Vagina (tissue), 2 donors: ENCODE data around the gene RBM17. TPM values are rescaled to one million over a fixed set of nuclear protein-coding genes. Genes with fewer than 3 reads are reported as not detected.

Experiments
- DNase-seq, 2 donors: peaks; one replicate each; pipeline ENCODE4 v3.0.0-alpha.2; 2017; ENCODE audit errors: extremely low spot score in 2 of 2
- H3K27ac ChIP-seq: fragments of 200-600 bp; sonication (generic); one replicate; pipeline ENCODE4 v1.5.1; 2019
- H3K27me3 ChIP-seq: fragments of 200-600 bp; sonication (generic); one replicate; pipeline ENCODE4 v1.5.1; 2019
- H3K36me3 ChIP-seq, 2 donors: fragments of 200-600 bp; sonication (generic); one replicate each; pipeline ENCODE4 v1.5.1; 2017 to 2019
- H3K4me1 ChIP-seq: fragments of 200-600 bp; sonication (generic); one replicate; pipeline ENCODE4 v1.5.1; 2019
- H3K4me3 ChIP-seq, 2 donors: fragments of 200-600 bp; sonication (generic); 1 replicate in 1 of 2; 2 replicates in 1 of 2; pipeline ENCODE4 v1.5.1; 2016 to 2019
- H3K9me3 ChIP-seq: fragments of 200-600 bp; sonication (generic); one replicate; pipeline ENCODE4 v1.5.1; 2019
- CTCF ChIP-seq, 3 experiments: fragments of 450-650 bp in 2 of 3; fragments of 200-600 bp in 1 of 3; sonication (generic) in 1 of 3; IDR thresholded peaks; one replicate each; pipeline ENCODE4 v1.5.1; 2017 to 2019; ENCODE audit warnings: antibody characterized with exemption in 3 of 3, mild to moderate bottlenecking in 2 of 3, moderate library complexity in 2 of 3
- POLR2A ChIP-seq, 2 donors: fragments of 450-650 bp; IDR thresholded peaks; one replicate each; pipeline ENCODE4 v1.6.1; 2017; ENCODE audit warnings: antibody characterized with exemption in 2 of 2, mild to moderate bottlenecking in 2 of 2, moderate library complexity in 2 of 2
- POLR2AphosphoS5 ChIP-seq, 2 donors: sonication (generic); formaldehyde crosslinking; IDR thresholded peaks; one replicate each; pipeline ENCODE4 v1.9.0; 2017; ENCODE audit warnings: antibody characterized with exemption in 2 of 2, mild to moderate bottlenecking in 2 of 2, low read depth in 1 of 2; ENCODE audit not compliant: insufficient read depth in 1 of 2
- intact Hi-C: fragments of 100-400 bp; cut with DNase I; formaldehyde crosslinking; loops from one replicate; pipeline ENCODE4 v1.15.1; 2023
- total RNA-seq: library from RNA; depleted of rRNA; stranded (reverse); fragments of >200 nt; gene quantifications from one replicate; pipeline ENCODE4 v1.2.3, GENCODE V29; 2016

RBM17 gene
- total RNA-seq, 1 donor from 2014 or later = 50.6 TPM

GRCh38 chr10:6086375-6087233 is 2.2 kb upstream of the RBM17 start:
- H3K9me3 ChIP-seq = no peaks in the 10 kb centered on the region
- H3K36me3 ChIP-seq = no peaks in the 10 kb centered on the region
- TF ChIP-seq POLR2AphosphoS5 (IDR thresholded peaks at IDR 0.05; ENCODE audit: insufficient read depth in 1 of 2, low read depth in 1 of 2) (peak; percentile 78 to 91), POLR2A (IDR thresholded peaks at IDR 0.05) (no peak), CTCF (IDR thresholded peaks at IDR 0.05) (peak; percentile 29 to 68 (median 47))
- peak in 1 of 2 donors; percentile 92 for DNase-seq
- peak overlapping the region in 1 of 2 donors; percentile 13 for H3K4me3 ChIP-seq
- H3K4me1 ChIP-seq = peaks cover 36% of the 10 kb centered on the region
- peak overlapping the region; percentile 70 for H3K27ac ChIP-seq
- intact Hi-C loops = loop anchor here (5.0 kb wide), 1 partner anchor 116 kb away; the partner anchor contains the start of gene PFKFB3
- no peaks in the 10 kb centered on the region for H3K27me3 ChIP-seq

- Histone ChIP-seq H3K27me3 (no peaks in the 10 kb centered on the region), H3K27ac (peak overlapping the region; percentile 78), H3K4me3 (peak overlapping the region; percentile 87 to 93), H3K9me3 (no peaks in the 10 kb centered on the region), H3K4me1 (peaks cover 61% of the 10 kb centered on the region), H3K36me3 (no peaks in the 10 kb centered on the region)
- no peak for DNase-seq
- intact Hi-C loops = loop anchor here (5.0 kb wide), 1 partner anchor 113 kb away; the partner anchor contains the start of gene PFKFB3
- no peak for TF ChIP-seq POLR2AphosphoS5 (IDR thresholded peaks at IDR 0.05; ENCODE audit: insufficient read depth in 1 of 2, low read depth in 1 of 2)
- TF ChIP-seq POLR2A (IDR thresholded peaks at IDR 0.05) = no peak
- no peak for TF ChIP-seq CTCF (IDR thresholded peaks at IDR 0.05)
These were observed 743 bp downstream of the RBM17 start for GRCh38 chr10:6089334-6090219.

- no peak for DNase-seq
- Histone ChIP-seq H3K4me1 (peaks cover 73% of the 10 kb centered on the region), H3K27me3 (no peaks in the 10 kb centered on the region), H3K9me3 (no peaks in the 10 kb centered on the region), H3K27ac (no peak overlapping the region), H3K36me3 (no peaks in the 10 kb centered on the region), H3K4me3 (no peak overlapping the region)
- TF ChIP-seq POLR2A (IDR thresholded peaks at IDR 0.05) (no peak), POLR2AphosphoS5 (IDR thresholded peaks at IDR 0.05; ENCODE audit: insufficient read depth in 1 of 2, low read depth in 1 of 2) (no peak), CTCF (IDR thresholded peaks at IDR 0.05) (no peak)
- intact Hi-C loops = no loop called here
These were observed 2.8 kb downstream of the RBM17 start for GRCh38 chr10:6091630-6092029.

- H3K36me3 ChIP-seq = peaks cover 0 to 10% of the 10 kb centered on the region in 2 donors
- no peak overlapping the region for H3K4me3 ChIP-seq
- no peak for DNase-seq
- no peaks in the 10 kb centered on the region for H3K27me3 ChIP-seq
- H3K4me1 ChIP-seq = peaks cover 69% of the 10 kb centered on the region
- H3K9me3 ChIP-seq = no peaks in the 10 kb centered on the region
- intact Hi-C loops = no loop called here
- no peak overlapping the region for H3K27ac ChIP-seq
- TF ChIP-seq POLR2A (IDR thresholded peaks at IDR 0.05) (no peak), POLR2AphosphoS5 (IDR thresholded peaks at IDR 0.05; ENCODE audit: insufficient read depth in 1 of 2, low read depth in 1 of 2) (no peak), CTCF (IDR thresholded peaks at IDR 0.05) (no peak)
These were observed 3.9 kb downstream of the RBM17 start for GRCh38 chr10:6092731-6093130.
